Measurements from ENCODE around the gene FAU. TPM values are rescaled to one million over a fixed set of nuclear protein-coding genes. Genes with fewer than 3 reads are reported as not detected.
"Not testable (repeated sequence)": the region's sequence is repeated elsewhere in the genome, so short reads cannot be mapped to it uniquely, and the experiment has no call there.

The FAU gene
- total RNA-seq, 1 donor from 2014 or later: 734 TPM

GRCh38 chr11:65156926-65157325 is 35.0 kb upstream of the FAU start:
- DNase-seq (ENCODE audit: extremely low spot score, unreplicated experiment): no peak
- H3K4me1 Mint-ChIP-seq (ENCODE audit: unreplicated experiment): no peaks in the 10 kb centered on the region
- H3K4me3 Mint-ChIP-seq (ENCODE audit: unreplicated experiment): no peak overlapping the region
- no peaks in the 10 kb centered on the region for H3K9me3 Mint-ChIP-seq (ENCODE audit: unreplicated experiment)
- H3K27me3 Mint-ChIP-seq (ENCODE audit: unreplicated experiment): peaks cover 9% of the 10 kb centered on the region
- no peak overlapping the region for H3K27ac Mint-ChIP-seq (ENCODE audit: unreplicated experiment)
- TF ChIP-seq CTCF (IDR thresholded peaks at IDR 0.05): no peak
- no peaks in the 10 kb centered on the region for H3K36me3 Mint-ChIP-seq (ENCODE audit: unreplicated experiment)

- Mint-ChIP-seq H3K4me1 (ENCODE audit: unreplicated experiment) (no peaks in the 10 kb centered on the region), H3K27ac (ENCODE audit: unreplicated experiment) (no peak overlapping the region), H3K27me3 (ENCODE audit: unreplicated experiment) (peaks cover 9% of the 10 kb centered on the region), H3K36me3 (ENCODE audit: unreplicated experiment) (no peaks in the 10 kb centered on the region), H3K4me3 (ENCODE audit: unreplicated experiment) (no peak overlapping the region), H3K9me3 (ENCODE audit: unreplicated experiment) (no peaks in the 10 kb centered on the region)
- no peak for DNase-seq (ENCODE audit: extremely low spot score, unreplicated experiment)
- TF ChIP-seq CTCF (IDR thresholded peaks at IDR 0.05): no peak
These were observed 34.3 kb upstream of the FAU start for GRCh38 chr11:65156256-65156655.

DNA sequence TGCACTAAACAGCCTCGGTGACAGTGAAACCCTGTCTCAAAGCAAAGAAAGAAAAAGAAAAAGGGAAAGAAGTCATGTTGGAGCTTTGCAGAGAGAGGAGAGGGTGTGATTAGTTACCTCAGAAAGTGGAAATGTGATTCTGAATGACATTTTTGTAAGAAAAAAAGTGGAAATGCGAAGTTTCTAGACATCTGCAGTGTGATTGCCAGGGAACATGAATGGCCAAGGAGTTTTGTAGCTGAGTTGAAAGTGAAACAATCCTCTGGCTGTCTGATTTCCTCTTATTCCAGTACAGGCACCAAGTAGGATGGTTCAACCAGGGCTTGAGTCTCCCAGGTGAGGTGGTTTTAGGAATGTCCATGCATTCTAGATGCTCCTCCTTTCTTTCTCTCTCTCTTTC is 30.2 kb upstream of the FAU start:
- peaks cover 16% of the 10 kb centered on the region for H3K4me1 Mint-ChIP-seq (ENCODE audit: unreplicated experiment)
- H3K27me3 Mint-ChIP-seq (ENCODE audit: unreplicated experiment): no peaks in the 10 kb centered on the region
- H3K4me3 Mint-ChIP-seq (ENCODE audit: unreplicated experiment): no peak overlapping the region
- H3K36me3 Mint-ChIP-seq (ENCODE audit: unreplicated experiment): no peaks in the 10 kb centered on the region
- H3K9me3 Mint-ChIP-seq (ENCODE audit: unreplicated experiment): no peaks in the 10 kb centered on the region
- no peak for TF ChIP-seq CTCF (IDR thresholded peaks at IDR 0.05)
- no peak for DNase-seq (ENCODE audit: extremely low spot score, unreplicated experiment)
- no peak overlapping the region for H3K27ac Mint-ChIP-seq (ENCODE audit: unreplicated experiment)

DNA sequence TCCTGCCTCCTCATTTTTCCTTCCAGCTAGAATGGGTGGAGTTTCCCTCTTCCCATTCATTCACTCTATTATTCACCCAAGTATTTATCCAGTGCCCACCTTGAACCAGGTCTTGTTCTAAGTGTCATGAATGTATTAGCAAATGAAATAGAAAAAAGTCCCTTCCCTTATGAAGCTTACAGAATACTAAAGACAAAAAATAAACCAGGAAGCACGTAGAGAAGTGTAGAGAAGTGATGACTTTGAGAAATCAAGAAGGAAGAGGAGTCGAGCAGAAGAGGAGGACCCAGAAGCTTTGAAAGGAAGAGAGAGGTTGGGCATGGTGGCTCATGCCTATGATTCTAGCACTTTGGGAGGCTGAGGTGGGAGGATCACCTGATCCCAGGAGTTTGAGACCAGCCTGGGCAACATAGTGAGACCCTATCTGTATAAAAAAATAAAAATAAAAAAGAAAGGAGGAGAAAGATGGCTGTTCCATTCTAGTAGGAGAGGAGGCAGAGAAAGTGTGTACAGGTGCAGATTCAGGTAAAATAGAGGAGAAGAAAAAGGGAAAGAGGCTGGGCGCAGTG is 29.5 kb upstream of the FAU start:
- no peaks in the 10 kb centered on the region for H3K27me3 Mint-ChIP-seq (ENCODE audit: unreplicated experiment)
- H3K9me3 Mint-ChIP-seq (ENCODE audit: unreplicated experiment): no peaks in the 10 kb centered on the region
- H3K36me3 Mint-ChIP-seq (ENCODE audit: unreplicated experiment): no peaks in the 10 kb centered on the region
- H3K27ac Mint-ChIP-seq (ENCODE audit: unreplicated experiment): peak overlapping the region; percentile 94
- no peak for DNase-seq (ENCODE audit: extremely low spot score, unreplicated experiment)
- no peak for TF ChIP-seq CTCF (IDR thresholded peaks at IDR 0.05)
- no peak overlapping the region for H3K4me3 Mint-ChIP-seq (ENCODE audit: unreplicated experiment)
- peaks cover 16% of the 10 kb centered on the region for H3K4me1 Mint-ChIP-seq (ENCODE audit: unreplicated experiment)

GRCh38 chr11:65150509-65151299 is 28.8 kb upstream of the FAU start:
- DNase-seq (ENCODE audit: extremely low spot score, unreplicated experiment): peak; percentile 91
- peak overlapping the region; percentile 94 for H3K27ac Mint-ChIP-seq (ENCODE audit: unreplicated experiment)

GRCh38 chr11:65150131-65150508 is 28.2 kb upstream of the FAU start:
- peaks cover 11% of the 10 kb centered on the region for H3K27me3 Mint-ChIP-seq (ENCODE audit: unreplicated experiment)
- peaks cover 16% of the 10 kb centered on the region for H3K4me1 Mint-ChIP-seq (ENCODE audit: unreplicated experiment)
- peak overlapping the region; percentile 94 for H3K27ac Mint-ChIP-seq (ENCODE audit: unreplicated experiment)
- H3K9me3 Mint-ChIP-seq (ENCODE audit: unreplicated experiment); H3K36me3 Mint-ChIP-seq (ENCODE audit: unreplicated experiment); DNase-seq (ENCODE audit: extremely low spot score, unreplicated experiment): not testable (repeated sequence)
- peak overlapping the region; percentile 19 for H3K4me3 Mint-ChIP-seq (ENCODE audit: unreplicated experiment)

More at GRCh38 chr11:65150509-65151299, 28.8 kb upstream of the FAU start:
- H3K27me3 Mint-ChIP-seq (ENCODE audit: unreplicated experiment): peaks cover 6% of the 10 kb centered on the region
- H3K4me3 Mint-ChIP-seq (ENCODE audit: unreplicated experiment): peak overlapping the region; percentile 19
- H3K9me3 Mint-ChIP-seq (ENCODE audit: unreplicated experiment): no peaks in the 10 kb centered on the region
- peaks cover 16% of the 10 kb centered on the region for H3K4me1 Mint-ChIP-seq (ENCODE audit: unreplicated experiment)
- TF ChIP-seq CTCF (IDR thresholded peaks at IDR 0.05): no peak
- H3K36me3 Mint-ChIP-seq (ENCODE audit: unreplicated experiment): no peaks in the 10 kb centered on the region

All from osteocyte (in vitro differentiated cells).